Stimulated activated CD4-positive, alpha-beta T cell treated with anti-CD3 and anti-CD28 coated beads, Interleukin-1b, Interleukin-23, amount 100 ng/mL, for 1 hour (primary cell): Measurements from ENCODE around the gene DAPK1.

Experiments used
- DNase-seq, 2 donors: peaks; one replicate each; pipeline ENCODE4 v3.0.0-alpha.2; 2020; ENCODE audit warnings: low read depth in 2 of 2

The DAPK1 gene

DNA sequence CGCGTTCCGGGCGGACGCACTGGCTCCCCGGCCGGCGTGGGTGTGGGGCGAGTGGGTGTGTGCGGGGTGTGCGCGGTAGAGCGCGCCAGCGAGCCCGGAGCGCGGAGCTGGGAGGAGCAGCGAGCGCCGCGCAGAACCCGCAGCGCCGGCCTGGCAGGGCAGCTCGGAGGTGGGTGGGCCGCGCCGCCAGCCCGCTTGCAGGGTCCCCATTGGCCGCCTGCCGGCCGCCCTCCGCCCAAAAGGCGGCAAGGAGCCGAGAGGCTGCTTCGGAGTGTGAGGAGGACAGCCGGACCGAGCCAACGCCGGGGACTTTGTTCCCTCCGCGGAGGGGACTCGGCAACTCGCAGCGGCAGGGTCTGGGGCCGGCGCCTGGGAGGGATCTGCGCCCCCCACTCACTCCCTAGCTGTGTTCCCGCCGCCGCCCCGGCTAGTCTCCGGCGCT lies at the start of gene DAPK1:
Gene DAPK1 (plus strand): TSS at position 264 of the 442 bp plus-strand sequence. CDS start 1,211 bp downstream, outside the sequence.
- DNase-seq: no peak

DNA sequence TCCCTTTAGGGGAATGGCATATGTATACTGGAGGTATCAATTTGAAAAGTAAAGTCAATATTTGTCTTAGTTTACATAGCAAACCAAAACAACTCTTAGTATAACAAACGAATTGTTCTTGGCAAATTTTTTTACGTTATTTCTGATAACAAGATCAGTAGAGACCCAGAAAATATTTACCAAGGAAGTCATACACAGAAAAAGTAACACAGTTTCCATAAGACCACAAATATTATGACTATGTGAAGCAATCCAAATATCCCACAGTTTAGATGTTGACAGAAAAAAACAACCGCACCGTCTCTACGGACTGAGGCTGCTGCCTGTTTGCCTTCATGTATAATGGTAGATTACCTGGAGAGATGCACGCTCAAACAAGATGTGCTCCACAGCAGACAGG lies 46.5 kb upstream of the DAPK1 start:
- DNase-seq: no peak

DNA sequence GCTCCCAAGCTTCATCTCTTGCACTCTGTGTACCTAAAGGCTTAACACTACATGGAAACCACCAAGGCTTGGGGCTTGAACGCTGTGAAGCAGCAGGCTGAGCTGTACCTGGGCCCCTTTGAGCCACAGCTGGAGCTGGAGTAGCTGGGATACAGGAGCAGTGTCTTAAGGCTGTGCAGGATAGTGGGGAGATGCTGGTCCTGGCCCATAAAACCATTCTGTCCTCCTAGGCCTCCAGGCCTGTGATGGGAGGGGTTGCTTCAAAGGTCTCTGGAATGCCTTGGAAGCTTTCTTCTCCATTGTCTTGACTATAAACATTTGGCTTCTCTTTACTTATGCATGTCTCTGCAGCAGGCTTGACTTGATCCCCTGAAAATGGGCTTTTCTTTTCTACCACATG lies 42.3 kb upstream of the DAPK1 start:
- no peak for DNase-seq

DNA sequence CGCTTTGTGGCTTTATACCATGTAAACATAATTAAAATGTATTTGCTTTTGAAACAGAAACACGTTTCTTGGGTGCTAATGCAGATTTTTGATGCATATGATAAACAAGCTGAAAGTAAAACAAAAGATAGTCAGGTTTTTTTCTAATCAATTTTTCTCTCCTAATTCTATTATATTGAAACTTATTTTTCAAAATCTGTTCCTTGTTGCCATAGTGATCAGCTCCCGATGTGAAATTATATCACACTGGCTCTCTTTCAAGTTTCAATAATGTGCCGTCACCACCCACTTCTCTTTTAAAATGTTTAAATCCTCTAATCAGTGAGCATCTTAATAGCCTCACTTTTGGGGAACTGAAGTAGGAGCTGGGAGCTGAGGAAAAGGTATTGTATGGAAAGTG lies 36.4 kb upstream of the DAPK1 start:
- no peak for DNase-seq

DNA sequence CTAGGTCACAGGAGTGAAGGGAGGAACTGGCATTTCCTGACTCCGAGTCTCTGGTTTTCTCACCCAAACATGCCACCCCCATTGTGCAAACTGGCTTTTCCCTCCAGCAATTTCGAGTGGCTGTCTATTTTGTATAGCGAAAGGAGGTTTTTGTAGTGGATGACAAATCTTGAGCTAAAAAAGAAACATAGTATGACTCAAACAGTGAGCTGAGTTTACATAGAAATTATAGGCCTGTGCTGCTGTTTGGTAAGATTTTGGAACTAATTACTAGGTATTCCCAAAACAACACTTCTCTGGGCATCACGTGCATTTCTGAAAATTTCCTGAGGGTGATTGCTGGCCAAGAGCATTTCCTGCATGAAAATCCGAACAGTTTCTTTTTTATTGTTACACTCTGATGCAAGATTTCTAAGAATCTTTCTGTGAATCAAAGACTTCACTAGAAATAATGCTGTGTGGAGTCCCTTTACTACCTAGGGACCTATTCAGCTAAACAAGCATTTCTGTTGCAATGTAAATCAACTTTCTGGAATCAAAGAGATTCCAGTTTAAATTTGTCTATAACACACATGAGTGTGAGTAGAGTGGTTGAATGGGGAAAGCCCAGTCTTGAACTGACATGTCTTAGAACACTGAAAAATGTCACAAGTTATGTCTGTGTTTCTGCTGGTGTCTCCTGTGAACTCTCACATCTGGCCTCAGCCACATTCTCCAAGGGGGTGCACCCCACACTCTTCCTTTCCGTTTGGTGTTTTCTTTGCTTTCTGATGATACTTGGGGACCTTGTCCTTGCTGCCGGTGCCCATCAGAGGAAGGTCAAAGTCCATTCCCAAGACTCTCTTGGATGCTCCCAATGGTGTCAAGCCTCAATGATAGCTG lies 33.3 kb upstream of the DAPK1 start:
- DNase-seq: no peak

DNA sequence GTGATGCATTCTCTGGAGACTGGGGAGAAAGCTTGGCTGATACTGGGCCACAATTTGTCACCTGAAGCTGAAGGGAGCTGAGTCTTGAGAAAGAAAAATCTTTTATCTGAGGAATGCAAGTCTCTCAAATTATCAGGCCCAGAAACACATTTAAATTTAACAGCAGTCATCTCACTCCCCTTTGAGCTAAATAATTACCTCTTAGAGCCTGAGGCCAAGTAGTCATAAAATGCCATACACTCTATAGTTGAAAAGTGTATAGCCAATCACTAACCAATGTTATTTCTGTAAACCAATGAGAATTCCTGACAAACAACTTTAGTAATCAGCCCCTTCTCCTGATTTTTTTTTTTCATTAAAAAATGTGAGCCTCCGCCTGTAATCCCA lies 32.7 kb upstream of the DAPK1 start:
- no peak for DNase-seq

DNA sequence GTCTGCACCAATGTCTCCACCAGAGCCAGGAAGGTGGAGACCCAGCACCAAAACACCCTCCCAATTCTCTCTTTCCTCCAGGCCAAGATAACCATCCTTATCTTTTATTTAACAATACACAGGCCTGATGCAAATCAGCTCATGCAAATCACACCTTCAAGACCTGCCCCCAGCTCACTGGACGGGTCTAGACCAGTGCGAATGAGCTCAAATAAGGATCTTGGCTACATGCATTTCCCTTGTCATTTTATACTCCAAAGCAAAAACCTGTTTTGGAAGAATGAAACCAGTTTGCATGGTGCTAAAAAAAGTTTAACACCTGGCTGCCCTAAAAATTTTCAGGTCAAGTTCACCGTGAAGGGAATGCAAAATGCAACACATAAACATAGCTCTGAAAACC lies 31.9 kb upstream of the DAPK1 start:
- DNase-seq: no peak

DNA sequence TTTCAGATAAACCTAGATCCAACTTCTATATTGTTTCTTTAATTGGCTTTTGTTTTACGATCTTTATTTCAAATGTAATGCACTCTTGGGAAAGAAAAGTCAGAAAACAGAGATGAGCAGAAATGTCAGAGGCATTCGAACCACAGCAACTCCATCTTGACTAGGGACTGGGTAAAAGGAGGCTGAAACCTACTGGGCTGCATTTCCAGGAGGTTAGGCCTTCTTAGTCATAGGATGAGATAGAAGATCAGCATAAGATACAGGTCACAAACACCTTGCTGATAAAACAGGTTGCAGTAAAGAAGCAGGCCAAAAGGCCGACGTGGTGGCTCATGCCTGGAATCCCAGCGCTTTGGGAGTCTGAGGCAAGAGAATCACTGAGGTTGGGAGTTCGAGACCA lies 30.5 kb upstream of the DAPK1 start:
- DNase-seq: no peak

DNA sequence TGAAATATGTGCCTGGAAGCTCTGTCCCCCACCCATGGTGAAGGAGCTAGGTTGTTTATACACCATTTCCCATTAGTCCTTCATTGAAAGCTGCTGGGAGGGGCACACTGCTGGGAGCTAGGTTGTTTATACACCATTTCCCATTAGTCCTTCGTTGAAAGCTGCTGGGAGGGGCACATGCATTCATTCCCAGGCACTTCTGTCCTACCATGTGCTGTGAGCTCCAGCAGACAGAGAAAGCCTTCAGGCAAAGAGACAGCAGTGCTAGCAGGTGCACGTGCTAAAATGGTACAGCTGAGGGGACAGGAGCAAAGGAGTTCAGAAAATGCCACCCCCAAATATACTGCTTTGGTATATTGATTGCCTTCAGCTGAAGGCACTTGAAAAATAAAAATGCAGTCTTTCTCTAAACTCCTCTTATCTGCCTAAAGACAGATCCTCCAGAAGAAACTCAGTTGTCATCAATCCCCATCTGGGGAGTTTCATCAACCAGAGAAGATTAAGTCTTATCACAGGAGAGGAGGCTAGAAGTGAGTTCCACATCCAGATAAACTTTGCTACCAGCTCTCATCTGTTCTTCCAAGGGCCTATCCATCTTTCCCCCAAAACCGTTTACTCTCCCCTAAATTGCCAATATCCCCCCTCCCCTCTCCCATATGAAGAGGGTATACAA lies 27.7 kb upstream of the DAPK1 start:
- DNase-seq: no peak

DNA sequence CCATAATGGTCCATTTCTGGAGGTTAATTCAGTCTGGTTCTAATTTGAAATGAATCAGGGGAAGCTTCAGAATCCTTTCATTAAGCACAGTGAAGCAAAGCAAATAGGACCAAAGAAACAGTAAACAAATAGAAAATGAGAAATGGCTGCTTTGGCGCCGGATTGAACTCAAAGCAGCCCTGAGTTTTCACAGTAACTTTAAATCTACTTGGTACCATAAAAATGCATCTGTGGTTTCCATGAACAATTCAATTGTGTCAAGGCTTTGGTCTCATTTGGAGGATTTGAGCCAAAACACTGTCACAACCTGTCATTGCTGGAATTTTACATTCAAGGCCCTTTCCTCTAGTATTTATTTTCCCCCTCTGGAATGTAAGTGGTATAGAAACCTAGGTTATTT lies 25.9 kb upstream of the DAPK1 start:
- DNase-seq: no peak

DNA sequence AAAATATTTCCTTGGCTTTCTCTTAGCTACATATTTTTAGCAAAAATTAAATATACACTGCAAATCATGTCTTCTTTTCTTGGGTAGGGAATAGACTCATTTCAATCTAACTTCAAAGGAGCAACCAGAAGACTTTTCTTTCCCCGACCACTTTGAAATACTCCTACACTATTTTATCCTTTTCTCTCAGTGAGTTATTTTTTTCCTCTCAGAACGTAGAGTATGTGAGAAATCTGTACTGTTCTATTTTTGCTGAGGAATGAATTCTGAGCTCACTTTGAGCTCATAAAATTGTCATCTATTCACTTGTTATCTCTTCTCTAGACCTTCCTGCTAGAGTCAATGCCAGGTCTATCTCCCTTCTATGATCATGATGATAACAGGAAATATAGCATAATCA lies 22.2 kb upstream of the DAPK1 start:
- no peak for DNase-seq

DNA sequence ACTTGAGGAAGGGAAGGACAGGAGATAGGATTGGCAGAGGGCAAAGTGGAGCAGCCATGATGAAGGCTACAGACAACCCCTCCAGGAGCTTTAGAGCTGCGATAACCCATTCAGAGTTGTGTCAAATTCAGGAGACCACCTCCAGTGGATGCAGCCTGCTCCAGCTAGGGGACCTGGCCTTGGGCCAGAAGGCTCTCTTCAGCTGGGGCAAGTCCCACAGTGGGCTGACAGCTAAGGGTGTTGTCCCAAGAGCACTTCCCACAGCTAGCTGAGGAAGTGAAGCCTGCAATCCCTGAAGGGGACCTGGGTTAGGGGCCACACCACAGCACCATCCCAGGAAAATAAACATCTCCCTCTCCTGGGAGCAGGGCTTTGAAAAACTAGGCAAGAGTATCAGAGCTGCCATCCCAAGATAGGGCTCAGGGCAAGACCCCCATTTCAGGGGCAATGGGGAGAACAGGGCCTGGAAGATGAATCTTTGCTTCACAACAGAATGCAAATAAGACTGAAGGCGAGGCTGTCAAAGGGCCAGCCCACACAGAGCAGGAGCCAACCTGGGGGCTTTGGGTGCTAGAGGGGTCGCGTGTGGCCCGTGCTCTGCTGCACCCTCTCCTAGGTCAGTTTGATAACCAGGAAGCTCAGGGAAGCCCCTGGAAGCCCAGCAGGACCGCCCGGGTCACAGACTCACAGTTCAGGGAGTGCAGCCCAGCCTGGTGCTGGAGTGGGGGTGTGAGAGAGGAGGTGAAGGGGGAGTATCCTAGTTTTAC lies 19.3 kb upstream of the DAPK1 start:
- DNase-seq: no peak

DNA sequence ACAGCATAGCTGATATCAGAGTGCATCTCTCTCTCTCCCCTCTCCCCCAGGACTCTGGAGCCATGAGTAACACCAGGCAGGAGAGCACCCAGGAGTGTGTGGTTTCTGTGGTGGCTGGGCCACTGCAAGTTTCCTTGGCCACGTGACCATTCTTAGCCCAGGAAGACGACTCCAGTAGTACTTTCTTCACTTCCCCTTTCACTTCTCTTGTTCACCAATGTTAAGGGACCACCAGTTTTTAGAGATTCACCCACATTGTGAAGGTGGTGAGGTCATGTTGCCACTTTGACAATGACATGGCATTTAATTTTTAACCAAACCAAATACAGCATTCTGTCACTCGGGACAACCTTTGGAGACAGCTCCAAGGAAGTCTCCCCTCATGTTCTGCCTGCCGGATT lies 17.9 kb upstream of the DAPK1 start:
- no peak for DNase-seq

DNA sequence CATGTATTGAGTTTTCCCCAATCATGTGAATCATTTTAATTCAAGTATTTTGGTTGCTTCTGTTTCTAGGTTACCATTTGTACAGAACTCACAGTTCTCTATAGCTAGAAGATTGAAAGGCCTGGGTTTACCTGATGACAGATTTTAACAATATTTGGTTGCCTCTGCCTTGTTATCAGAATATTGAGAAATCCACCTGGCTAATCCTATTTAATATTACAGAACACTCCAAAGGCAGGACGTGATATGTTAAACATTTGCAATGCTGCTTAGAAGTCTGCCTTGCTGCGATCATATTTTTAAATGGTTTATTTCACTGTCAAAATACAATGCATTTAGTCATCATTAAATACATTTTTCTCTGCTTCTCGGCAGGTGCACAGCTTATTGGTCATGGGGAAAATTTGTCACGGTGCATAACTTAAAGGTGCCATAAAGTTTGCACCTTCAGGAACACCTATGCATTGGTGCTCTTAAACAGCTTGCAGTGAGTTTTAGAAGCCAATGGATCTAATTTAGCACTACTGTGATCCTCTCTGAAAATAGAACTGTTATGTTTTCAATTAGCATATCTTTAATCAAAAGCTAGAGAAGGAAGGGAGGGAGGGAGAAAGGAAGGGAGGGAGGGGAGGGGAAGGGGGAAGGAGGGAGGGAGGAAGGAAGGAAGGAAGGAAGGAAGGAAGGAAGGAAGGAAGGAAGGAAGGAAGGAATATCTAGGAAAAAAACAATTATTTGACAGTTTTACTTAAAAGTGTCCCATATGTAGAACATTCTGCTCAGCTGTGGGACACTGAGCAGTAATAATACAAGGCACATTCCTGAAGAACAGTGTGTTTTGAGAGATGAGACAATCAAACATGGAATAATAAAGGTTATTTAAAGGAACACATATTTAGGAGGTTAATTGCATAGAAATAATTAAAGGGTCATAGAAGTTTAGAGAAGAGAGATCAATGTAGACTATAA lies 15.5 kb upstream of the DAPK1 start:
- no peak for DNase-seq

DNA sequence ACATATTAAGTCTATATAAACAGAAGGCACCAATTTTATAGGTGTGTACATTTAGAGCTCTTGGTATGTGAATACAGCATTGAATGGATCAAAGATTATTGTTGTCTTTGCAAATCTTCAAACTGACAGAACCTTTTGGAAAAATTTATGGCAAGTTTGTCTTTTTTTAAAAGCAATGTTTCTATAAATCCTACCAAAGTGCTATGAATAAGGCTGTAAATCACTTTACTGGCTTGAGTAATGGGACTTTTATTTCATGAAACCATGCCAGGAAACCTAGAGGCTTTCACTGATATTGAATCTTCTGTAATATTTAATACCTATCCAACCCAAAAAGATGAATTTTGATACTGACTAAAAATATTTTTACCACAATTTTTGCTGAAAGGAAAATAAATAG lies 7.4 kb upstream of the DAPK1 start:
- DNase-seq: no peak

DNA sequence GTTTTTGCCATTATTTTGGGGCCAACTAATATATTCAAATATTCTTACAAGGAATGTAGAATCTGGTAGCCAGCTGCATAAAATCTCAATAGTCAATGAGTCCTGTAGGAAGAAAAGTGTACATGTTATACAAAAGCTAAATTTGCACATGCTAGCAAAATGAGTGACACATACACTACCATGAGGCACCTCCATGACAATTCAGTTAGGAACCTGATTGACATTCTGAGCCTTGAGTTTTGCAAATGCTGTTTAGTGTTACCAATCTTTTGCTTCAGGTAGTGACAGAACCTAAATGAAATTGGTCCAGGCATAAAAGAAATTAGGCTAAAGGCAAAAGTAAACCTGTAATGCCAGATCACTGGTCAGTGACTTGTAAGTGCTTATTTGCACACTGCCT lies 6.8 kb upstream of the DAPK1 start:
- no peak for DNase-seq

DNA sequence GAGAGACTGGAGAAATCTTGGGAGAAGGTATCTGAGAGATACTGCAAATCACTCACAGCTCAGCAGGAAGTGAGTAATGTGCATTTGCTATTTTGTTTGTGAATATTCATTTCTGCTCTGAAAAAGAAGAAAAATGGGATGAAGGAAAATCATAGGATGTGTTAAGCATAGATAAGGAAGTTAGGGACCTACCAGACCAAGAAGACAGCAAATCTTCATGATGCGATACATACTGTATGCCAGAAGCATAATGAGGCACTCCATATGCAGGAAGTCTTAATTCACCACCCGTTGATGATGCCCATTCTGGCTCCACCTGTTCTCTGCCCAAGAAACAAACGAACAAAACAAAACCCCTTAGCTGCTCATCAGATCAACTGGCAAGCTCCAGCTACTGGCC lies 6.1 kb upstream of the DAPK1 start:
- no peak for DNase-seq

DNA sequence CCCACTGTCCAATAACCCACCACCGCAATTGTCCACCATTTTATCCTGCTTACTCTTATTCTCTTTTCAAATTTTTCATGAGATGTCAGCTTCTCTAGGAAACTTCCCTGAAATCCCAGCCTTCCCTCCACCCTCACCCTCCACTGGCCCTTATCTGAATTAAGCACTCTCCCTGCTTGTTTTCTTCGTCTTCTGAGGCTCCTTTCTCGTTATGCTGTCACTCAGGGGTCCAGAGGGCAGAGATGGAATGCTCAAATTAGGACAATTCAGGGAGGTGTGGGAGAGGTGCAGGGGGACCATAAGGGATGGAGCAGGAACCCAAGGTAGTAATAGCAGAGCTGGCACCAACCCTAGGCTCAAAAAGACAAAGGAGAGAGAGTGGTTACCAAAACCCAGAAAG lies 5.0 kb upstream of the DAPK1 start:
- DNase-seq: no peak

DNA sequence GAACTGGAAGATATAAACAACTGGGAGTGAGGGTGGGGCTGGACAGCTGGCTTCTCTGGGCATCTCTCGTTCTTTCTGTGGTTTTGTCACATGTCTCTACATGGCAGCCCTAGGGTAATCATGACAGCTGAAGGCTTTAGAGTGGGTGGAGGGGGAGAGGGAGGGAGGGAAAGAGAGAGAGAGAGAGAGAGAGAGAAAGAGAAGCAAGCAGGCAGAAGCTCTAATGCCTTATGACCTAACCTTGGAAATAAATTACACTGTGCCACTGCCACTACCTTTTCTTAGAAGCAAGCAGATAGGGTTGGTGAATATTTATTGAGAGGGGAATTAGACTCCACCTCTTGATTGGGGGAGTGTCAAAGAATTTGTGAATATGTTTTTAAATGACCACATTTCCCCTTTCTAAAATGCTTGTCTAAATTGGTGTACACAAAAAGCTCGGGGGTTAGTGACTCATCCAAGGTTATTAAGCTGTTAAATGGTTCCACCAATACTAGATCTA lies 2.6 kb upstream of the DAPK1 start:
- DNase-seq: no peak

DNA sequence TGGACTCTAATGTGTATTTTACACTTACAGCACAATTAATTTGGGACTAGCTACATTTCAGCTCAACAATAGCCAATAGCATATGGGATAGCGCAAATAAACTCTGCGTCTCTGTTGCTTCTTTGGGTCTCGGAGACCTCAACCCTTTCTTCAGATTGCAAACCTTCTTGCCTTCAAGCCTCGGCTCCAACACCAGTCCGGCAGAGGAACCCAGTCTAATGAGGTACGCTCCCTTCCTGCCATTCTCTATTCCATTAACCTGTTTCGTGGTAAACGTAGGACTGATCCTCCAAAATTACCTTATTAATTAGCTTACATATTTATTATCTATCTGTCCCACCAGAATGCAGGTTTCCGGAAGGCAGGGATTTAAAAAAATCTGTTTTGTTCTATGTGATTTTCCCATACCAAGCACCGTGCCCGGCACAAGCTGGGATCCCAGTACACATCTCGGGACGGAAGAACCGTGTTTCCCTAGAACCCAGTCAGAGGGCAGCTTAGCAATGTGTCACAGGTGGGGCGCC lies 525 bp upstream of the DAPK1 start:
- DNase-seq: no peak
